Gastroesophageal sphincter (tissue), 3 donors: Measurements from ENCODE around the gene GRAMD2B.

Source experiments
- POLR2A ChIP-seq, 2 donors: fragments of 450-650 bp; IDR thresholded peaks; one replicate each; pipeline ENCODE4 v1.6.1; 2017; ENCODE audit warnings: antibody characterized with exemption in 2 of 2, mild to moderate bottlenecking in 2 of 2, moderate library complexity in 1 of 2
- POLR2AphosphoS5 ChIP-seq: sonication (generic); formaldehyde crosslinking; IDR thresholded peaks from one replicate; pipeline ENCODE4 v1.6.1; 2017; ENCODE audit warnings: antibody characterized with exemption
- TF ChIP-seq, protein P1 (sequence below), 4 experiments: fragments of 200-600 bp in 2 of 4; fragments of 450-650 bp in 2 of 4; sonication (generic) in 1 of 4; IDR thresholded peaks; one replicate each; pipeline ENCODE4 v1.5.1; 2017 to 2019; ENCODE audit warnings: antibody characterized with exemption in 4 of 4, mild to moderate bottlenecking in 2 of 4, moderate library complexity in 2 of 4

GRCh38 chr5:126484253-126484652 is 61.0 kb downstream of the GRAMD2B start:
- TF ChIP-seq, protein P1, sequence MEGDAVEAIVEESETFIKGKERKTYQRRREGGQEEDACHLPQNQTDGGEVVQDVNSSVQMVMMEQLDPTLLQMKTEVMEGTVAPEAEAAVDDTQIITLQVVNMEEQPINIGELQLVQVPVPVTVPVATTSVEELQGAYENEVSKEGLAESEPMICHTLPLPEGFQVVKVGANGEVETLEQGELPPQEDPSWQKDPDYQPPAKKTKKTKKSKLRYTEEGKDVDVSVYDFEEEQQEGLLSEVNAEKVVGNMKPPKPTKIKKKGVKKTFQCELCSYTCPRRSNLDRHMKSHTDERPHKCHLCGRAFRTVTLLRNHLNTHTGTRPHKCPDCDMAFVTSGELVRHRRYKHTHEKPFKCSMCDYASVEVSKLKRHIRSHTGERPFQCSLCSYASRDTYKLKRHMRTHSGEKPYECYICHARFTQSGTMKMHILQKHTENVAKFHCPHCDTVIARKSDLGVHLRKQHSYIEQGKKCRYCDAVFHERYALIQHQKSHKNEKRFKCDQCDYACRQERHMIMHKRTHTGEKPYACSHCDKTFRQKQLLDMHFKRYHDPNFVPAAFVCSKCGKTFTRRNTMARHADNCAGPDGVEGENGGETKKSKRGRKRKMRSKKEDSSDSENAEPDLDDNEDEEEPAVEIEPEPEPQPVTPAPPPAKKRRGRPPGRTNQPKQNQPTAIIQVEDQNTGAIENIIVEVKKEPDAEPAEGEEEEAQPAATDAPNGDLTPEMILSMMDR (IDR thresholded peaks at IDR 0.05): no peak
- TF ChIP-seq POLR2A (IDR thresholded peaks at IDR 0.05) (no peak), POLR2AphosphoS5 (no peak)
